ENCODE data around the gene SLC8A2.

SLC8A2 gene

GRCh38 chr19:47473336-47473735 is 1.6 kb upstream of the SLC8A2 start:
- TF ChIP-seq RAD21 (IDR thresholded peaks at IDR 0.05; ENCODE audit: low read depth) = no peak
- TF ChIP-seq, protein P1, sequence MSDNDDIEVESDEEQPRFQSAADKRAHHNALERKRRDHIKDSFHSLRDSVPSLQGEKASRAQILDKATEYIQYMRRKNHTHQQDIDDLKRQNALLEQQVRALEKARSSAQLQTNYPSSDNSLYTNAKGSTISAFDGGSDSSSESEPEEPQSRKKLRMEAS (IDR thresholded peaks at IDR 0.05) = no peak
- TF ChIP-seq FOXM1 (IDR thresholded peaks at IDR 0.05; ENCODE audit: borderline replicate concordance, low read depth) = no peak
- no peak for TF ChIP-seq EP300 (IDR thresholded peaks at IDR 0.05; ENCODE audit: borderline replicate concordance)
- TF ChIP-seq USF1 (IDR thresholded peaks at IDR 0.05) = no peak

GRCh38 chr19:47471381-47471732 is 336 bp downstream of the SLC8A2 start:
- TF ChIP-seq CEBPB (IDR thresholded peaks at IDR 0.05) = no peak

GRCh38 chr19:47470447-47471195 is 1.1 kb downstream of the SLC8A2 start:
- TF ChIP-seq YY1 (IDR thresholded peaks at IDR 0.05; ENCODE audit: low read depth) (no peak), EGR1 (IDR thresholded peaks at IDR 0.05) (no peak), ZBTB7A (IDR thresholded peaks at IDR 0.05; ENCODE audit: low read depth) (no peak)

DNA sequence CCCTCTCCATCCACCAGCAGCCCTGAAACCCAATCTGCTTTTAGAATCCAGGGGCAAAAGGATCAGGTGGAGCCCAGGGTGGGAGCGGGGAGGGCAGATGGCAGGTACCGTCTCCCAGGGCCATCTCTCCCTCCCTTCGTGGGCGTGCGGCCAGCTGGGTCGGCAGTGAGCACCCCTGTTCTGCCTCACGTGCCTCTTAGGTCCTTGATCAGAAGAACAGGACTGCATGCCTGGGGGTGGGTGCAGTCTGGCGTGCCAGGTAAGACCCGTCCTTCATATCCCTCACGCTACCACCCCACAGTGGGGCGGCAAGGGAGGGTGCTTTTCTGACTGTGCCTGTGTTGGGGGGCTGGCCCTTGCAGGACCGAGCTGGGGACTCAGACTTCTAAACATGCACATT is 2.0 kb downstream of the SLC8A2 start:
- TF ChIP-seq CEBPB (IDR thresholded peaks at IDR 0.05) = no peak

DNA sequence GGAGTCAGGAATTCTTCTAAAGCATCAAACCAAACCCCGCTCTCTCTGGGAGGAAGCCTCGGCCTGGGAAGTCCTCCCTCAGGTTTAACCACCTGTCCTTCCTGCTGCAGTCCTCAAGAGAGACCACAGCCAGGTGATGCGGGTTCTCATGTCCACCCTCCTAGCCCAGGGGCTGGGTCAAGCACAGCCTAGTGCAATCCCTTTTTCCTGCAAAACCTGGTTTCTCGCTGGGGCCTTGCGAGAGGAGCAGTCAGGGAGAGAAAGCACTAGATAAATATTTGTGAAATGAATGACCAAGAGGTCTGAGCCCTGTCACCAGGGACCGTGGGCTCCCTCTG is 2.4 kb downstream of the SLC8A2 start:
- TF ChIP-seq CREB1 (IDR thresholded peaks at IDR 0.05; ENCODE audit: low read depth) (no peak), EGR1 (IDR thresholded peaks at IDR 0.05) (no peak), USF1 (IDR thresholded peaks at IDR 0.05) (no peak), TCF12 (IDR thresholded peaks at IDR 0.05; ENCODE audit: low read depth) (no peak), YY1 (IDR thresholded peaks at IDR 0.05; ENCODE audit: low read depth) (no peak), TEAD4 (IDR thresholded peaks at IDR 0.05) (no peak), RAD21 (IDR thresholded peaks at IDR 0.05; ENCODE audit: low read depth) (no peak), ZBTB7A (IDR thresholded peaks at IDR 0.05; ENCODE audit: low read depth) (no peak)
- TF ChIP-seq, protein P1 (IDR thresholded peaks at IDR 0.05) = no peak

DNA sequence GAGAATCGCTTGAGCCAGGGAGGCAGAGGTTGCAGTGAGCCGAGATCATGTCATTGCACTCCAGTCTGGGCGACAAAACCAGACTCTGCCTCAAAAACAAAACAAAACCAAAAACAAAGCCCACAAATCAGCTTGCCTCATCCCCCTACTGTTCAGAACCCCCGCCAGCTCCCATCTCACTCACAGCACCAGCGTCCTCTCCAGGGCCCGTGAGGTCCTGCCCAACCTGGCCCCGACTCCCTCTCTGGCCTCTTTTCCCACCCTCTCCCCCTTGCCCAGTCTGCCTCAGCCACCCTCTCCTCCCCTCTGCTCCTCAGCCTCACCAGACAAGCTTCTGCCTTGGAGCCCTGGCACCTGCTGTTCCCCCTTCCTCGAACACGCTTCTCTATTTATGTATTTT is 3.8 kb downstream of the SLC8A2 start:
- TF ChIP-seq TCF12 (IDR thresholded peaks at IDR 0.05; ENCODE audit: low read depth) (no peak), RAD21 (IDR thresholded peaks at IDR 0.05; ENCODE audit: low read depth) (no peak), CEBPB (IDR thresholded peaks at IDR 0.05) (no peak), CREB1 (IDR thresholded peaks at IDR 0.05; ENCODE audit: low read depth) (no peak), FOXM1 (IDR thresholded peaks at IDR 0.05; ENCODE audit: borderline replicate concordance, low read depth) (no peak), EGR1 (IDR thresholded peaks at IDR 0.05) (no peak), ZBTB7A (IDR thresholded peaks at IDR 0.05; ENCODE audit: low read depth) (no peak), YY1 (IDR thresholded peaks at IDR 0.05; ENCODE audit: low read depth) (no peak), TAF1 (IDR thresholded peaks at IDR 0.05; ENCODE audit: low read depth) (no peak), EP300 (IDR thresholded peaks at IDR 0.05; ENCODE audit: borderline replicate concordance) (no peak), USF1 (IDR thresholded peaks at IDR 0.05) (no peak)
- TF ChIP-seq, protein P1 (IDR thresholded peaks at IDR 0.05) = no peak

- TF ChIP-seq TEAD4 (IDR thresholded peaks at IDR 0.05) = no peak
- TF ChIP-seq, protein P1 (IDR thresholded peaks at IDR 0.05) = no peak
- TF ChIP-seq FOXM1 (IDR thresholded peaks at IDR 0.05; ENCODE audit: borderline replicate concordance, low read depth) = no peak
- no peak for TF ChIP-seq TCF12 (IDR thresholded peaks at IDR 0.05; ENCODE audit: low read depth)
- TF ChIP-seq ZBTB7A (IDR thresholded peaks at IDR 0.05; ENCODE audit: low read depth) = no peak
- TF ChIP-seq EP300 (IDR thresholded peaks at IDR 0.05; ENCODE audit: borderline replicate concordance) = no peak
Measured at GRCh38 chr19:47465957-47466356, 5.7 kb downstream of the SLC8A2 start.

DNA sequence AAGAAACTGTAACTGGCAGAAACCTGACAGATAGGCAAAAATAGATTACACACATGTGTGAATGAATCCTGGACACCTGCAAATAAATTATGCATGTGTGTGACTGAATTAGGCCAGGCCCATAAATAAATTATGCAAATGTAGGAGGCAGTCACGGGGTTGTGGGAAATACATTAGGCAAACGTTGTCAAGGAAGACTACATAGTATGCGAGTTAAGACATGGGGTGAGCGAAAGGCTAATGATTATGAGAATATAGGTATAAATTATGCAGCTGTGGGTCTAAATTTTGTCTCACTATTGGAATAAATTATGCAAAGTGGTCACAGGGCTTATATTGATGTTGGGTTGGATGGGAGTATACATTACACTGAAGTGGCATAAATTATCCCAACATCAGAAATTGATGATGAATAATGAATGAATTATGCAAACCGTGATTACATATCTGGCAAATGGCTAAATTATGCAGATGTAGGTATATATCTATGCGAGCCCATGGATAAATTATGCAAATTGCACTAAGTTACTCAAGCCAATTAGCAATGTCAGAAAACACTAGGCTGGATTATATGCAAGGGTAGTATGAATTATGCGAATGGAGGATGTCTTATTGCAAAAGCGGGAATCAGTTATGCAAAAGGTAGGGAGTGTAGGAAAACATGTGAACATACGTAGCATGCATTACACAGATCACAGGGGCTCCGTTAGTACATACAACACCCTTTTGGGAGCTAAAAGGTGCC is 6.8 kb downstream of the SLC8A2 start:
- TF ChIP-seq YY1 (IDR thresholded peaks at IDR 0.05; ENCODE audit: low read depth) (no peak), EP300 (IDR thresholded peaks at IDR 0.05; ENCODE audit: borderline replicate concordance) (no peak), ZBTB7A (IDR thresholded peaks at IDR 0.05; ENCODE audit: low read depth) (no peak), TAF1 (IDR thresholded peaks at IDR 0.05; ENCODE audit: low read depth) (no peak), USF1 (IDR thresholded peaks at IDR 0.05) (no peak), NFIC (IDR thresholded peaks at IDR 0.05) (no peak), REST (IDR thresholded peaks at IDR 0.05; ENCODE audit: low read depth) (no peak), EGR1 (IDR thresholded peaks at IDR 0.05) (no peak)

All from Ishikawa (cell line).